ENCODE results near the gene MAN1B1. TPM values are rescaled to one million over a fixed set of nuclear protein-coding genes. Genes with fewer than 3 reads are reported as not detected.
A peak's percentile ranks its signal among the peaks of the same experiment; 100 is the strongest.

Gene MAN1B1
- total and polyA plus RNA-seq, 2 of the 8 experiments (the other 6 are each of a cell fraction or from before 2014, with no cell fraction given): 33.7 to 36.3 TPM

- Histone ChIP-seq H3K79me1 (ENCODE audit: low read depth, low read length) (0 out of 2 replicates have a peak, but pooled peaks cover 2% of the 10 kb centered on the region), H4K8ac (ENCODE audit: extremely low read depth, insufficient read depth, low read length) (no peak overlapping the region), H2BK15ac (ENCODE audit: low read length) (no peak overlapping the region), H3K23me2 (ENCODE audit: low read depth, low read length) (peaks cover 4% of the 10 kb centered on the region; the same call in 1 of the 2 replicates), H2AK5ac (ENCODE audit: low read depth, low read length) (no peak overlapping the region), H2BK20ac (ENCODE audit: low read length) (no peak overlapping the region), H3K14ac (ENCODE audit: insufficient read length) (no peak overlapping the region), H3K9ac (replicated peaks in 1 of 4; ENCODE audit: extremely low read depth in 1 of 4, low read depth in 3 of 4, low read length in 3 of 4) (no peak overlapping the region), H3K27me3 (replicated peaks in 1 of 4; ENCODE audit: control insufficient read depth in 3 of 4, extremely low read depth in 1 of 4, insufficient read depth in 3 of 4, low read length in 3 of 4) (peaks cover 25 to 54% (median 50%) of the 10 kb centered on the region in 4 experiments), H2AFZ (ENCODE audit: low read length) (no peak overlapping the region), H2BK120ac (replicated peaks; ENCODE audit: low read depth, low read length) (no peak overlapping the region), H3K4ac (replicated peaks; ENCODE audit: insufficient read length, low read depth, low read length) (no peak overlapping the region), H2BK12ac (ENCODE audit: low read depth, low read length) (no peak overlapping the region), H3K4me3 (ENCODE audit: extremely low read depth in 1 of 4, insufficient read depth in 2 of 4, low read depth in 3 of 4, low read length in 4 of 4) (no peak overlapping the region), H3K27ac (ENCODE audit: low read depth, low read length) (no peak overlapping the region), H3K9me3 (ENCODE audit: insufficient read depth in 2 of 2, low read depth in 1 of 2, low read length in 1 of 2) (no peaks in the 10 kb centered on the region), H2BK5ac (ENCODE audit: low read depth, low read length) (no peak overlapping the region), H3K4me2 (ENCODE audit: insufficient read depth in 1 of 2, low read depth in 2 of 2, low read length in 2 of 2) (no peak overlapping the region), H4K5ac (ENCODE audit: insufficient read length, low read depth, low read length) (no peak overlapping the region), H3K23ac (ENCODE audit: insufficient read length) (no peak overlapping the region), H3K4me1 (replicated peaks in 1 of 4; ENCODE audit: control insufficient read depth in 3 of 4, insufficient read depth in 4 of 4, low read length in 3 of 4) (peaks cover 0 to 14% (median 11%) of the 10 kb centered on the region in 4 experiments; a peak in 6 of 7 replicates), H3K79me2 (ENCODE audit: control insufficient read depth in 1 of 2, insufficient read depth in 2 of 2, low read length in 2 of 2) (no peaks in the 10 kb centered on the region), H4K91ac (replicated peaks; ENCODE audit: insufficient read length, low read length) (no peak overlapping the region), H3K36me3 (ENCODE audit: control insufficient read depth in 2 of 4, insufficient read depth in 4 of 4, low read length in 3 of 4) (no peaks in the 10 kb centered on the region), H3K56ac (replicated peaks; ENCODE audit: insufficient read length, low read depth, low read length) (no peak overlapping the region), H4K20me1 (replicated peaks in 1 of 2; ENCODE audit: control insufficient read depth in 1 of 2, insufficient read depth in 2 of 2, low read length in 2 of 2) (peaks cover 1 to 14% of the 10 kb centered on the region in 2 experiments), H3K18ac (ENCODE audit: extremely low read depth, low read length) (no peak overlapping the region)
- no peak for FAIRE-seq
- POLR2A ChIA-PET (ENCODE audit: partially characterized antibody): interaction anchor here (1.7 kb wide), 1 partner anchor 84 kb away, joined by 4 read pairs; no protein-coding TSS in a partner anchor
- CTCF ChIA-PET (ENCODE audit: partially characterized antibody): interaction anchor here (0.9 to 3.8 kb wide), 6 partner anchors 13 to 91 kb away, joined by 3 to 14 read pairs (median 4); partner anchors contain the start of gene RNF224
- peak in 1 of 2 experiments; percentile 51 for DNase-seq (ENCODE audit: low read depth in 1 of 2, low spot score in 2 of 2)
- 64% methylated on average over 22 of the region's 27 CpGs; no CpG with 5 or more reads in 1 of the 2 experiments for WGBS, 2 experiments (ENCODE audit: extremely low coverage in 1 of 2, insufficient coverage in 1 of 2, insufficient read length in 1 of 2, insufficient replicate concordance in 2 of 2, low coverage in 1 of 2, low lambda C conversion rate in 2 of 2, missing lambda C conversion rate in 1 of 2)
- TF ChIP-seq SIRT6 (IDR thresholded peaks at IDR 0.05; ENCODE audit: low read length) (no peak), CHD2 (IDR thresholded peaks at IDR 0.05; ENCODE audit: low read length) (no peak), EZH2 (IDR thresholded peaks at IDR 0.05; ENCODE audit: low read depth, low read length, severe bottlenecking) (no peak), ATF3 (IDR thresholded peaks at IDR 0.05; ENCODE audit: insufficient read depth, low read depth, low read length) (no peak), GABPA (IDR thresholded peaks at IDR 0.05; ENCODE audit: borderline replicate concordance, insufficient read depth, low read length) (no peak), PHF8 (conservative IDR thresholded peaks at IDR 0.05; ENCODE audit: low read depth, low read length) (no peak), RAD21 (IDR thresholded peaks at IDR 0.05 in 1 of 2, conservative IDR thresholded peaks at IDR 0.05 in 1 of 2; ENCODE audit: low read depth in 2 of 2, low read length in 2 of 2) (no peak), ATF2 (IDR thresholded peaks at IDR 0.05; ENCODE audit: low read length) (no peak)
Measured at GRCh38 chr9:137136261-137136880, 49.6 kb downstream of the MAN1B1 start.
